ENCODE results near the gene INS.

DNA sequence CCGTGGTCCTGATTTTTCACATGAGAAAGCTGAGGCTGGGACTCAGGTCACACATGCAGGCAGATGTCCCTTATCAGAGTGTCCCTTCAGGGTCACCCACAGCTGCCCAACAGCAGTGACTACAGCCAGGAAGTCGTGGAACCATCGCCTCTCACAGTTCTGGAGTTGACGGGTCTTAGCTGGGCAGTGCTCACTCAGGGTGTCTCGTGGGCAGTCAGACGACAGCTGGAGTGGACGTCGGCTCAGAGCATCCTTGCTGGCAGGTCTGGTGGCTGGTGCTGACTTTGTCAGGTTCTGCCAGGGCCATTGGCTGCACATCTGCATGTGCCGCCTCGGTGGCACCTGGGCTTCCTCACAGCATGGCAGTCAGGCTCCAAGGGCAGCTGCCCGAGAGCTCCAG, 46.2 kb upstream of the INS start:
- TF ChIP-seq, protein P1, sequence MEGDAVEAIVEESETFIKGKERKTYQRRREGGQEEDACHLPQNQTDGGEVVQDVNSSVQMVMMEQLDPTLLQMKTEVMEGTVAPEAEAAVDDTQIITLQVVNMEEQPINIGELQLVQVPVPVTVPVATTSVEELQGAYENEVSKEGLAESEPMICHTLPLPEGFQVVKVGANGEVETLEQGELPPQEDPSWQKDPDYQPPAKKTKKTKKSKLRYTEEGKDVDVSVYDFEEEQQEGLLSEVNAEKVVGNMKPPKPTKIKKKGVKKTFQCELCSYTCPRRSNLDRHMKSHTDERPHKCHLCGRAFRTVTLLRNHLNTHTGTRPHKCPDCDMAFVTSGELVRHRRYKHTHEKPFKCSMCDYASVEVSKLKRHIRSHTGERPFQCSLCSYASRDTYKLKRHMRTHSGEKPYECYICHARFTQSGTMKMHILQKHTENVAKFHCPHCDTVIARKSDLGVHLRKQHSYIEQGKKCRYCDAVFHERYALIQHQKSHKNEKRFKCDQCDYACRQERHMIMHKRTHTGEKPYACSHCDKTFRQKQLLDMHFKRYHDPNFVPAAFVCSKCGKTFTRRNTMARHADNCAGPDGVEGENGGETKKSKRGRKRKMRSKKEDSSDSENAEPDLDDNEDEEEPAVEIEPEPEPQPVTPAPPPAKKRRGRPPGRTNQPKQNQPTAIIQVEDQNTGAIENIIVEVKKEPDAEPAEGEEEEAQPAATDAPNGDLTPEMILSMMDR (IDR thresholded peaks at IDR 0.05) = no peak
- no peak for TF ChIP-seq POLR2A (IDR thresholded peaks at IDR 0.05)

All from thyroid gland (tissue), 4 donors.